GM23338 (cell line): Measurements from ENCODE around the gene MYOZ3. TPM values are rescaled to one million over a fixed set of nuclear protein-coding genes. Genes with fewer than 3 reads are reported as not detected.

Experiments used
- CREB1 ChIP-seq: fragments of 250-450 bp; sonication (Bioruptor Pico); IDR thresholded peaks from 2 replicates; pipeline ENCODE4 v1.5.0; 2020; ENCODE audit warnings: low read depth, mild to moderate bottlenecking, moderate library complexity
- CTCF ChIP-seq, 2 experiments: fragments of 200-600 bp in 1 of 2; sonication (generic) in 1 of 2; conservative IDR thresholded peaks; 2 replicates each; pipeline versions ENCODE4 v1.5.1 to v1.6.1; 2016 to 2017; ENCODE audit warnings: antibody characterized with exemption in 2 of 2, low read depth in 2 of 2, mild to moderate bottlenecking in 2 of 2, moderate library complexity in 1 of 2
- JUNB ChIP-seq: IDR thresholded peaks from one replicate; pipeline ENCODE4 v1.6.1; 2016; ENCODE audit warnings: antibody characterized with exemption; ENCODE audit not compliant: unreplicated experiment
- POLR2AphosphoS5 ChIP-seq: IDR thresholded peaks from 2 replicates; pipeline ENCODE4 v1.6.1; 2016; ENCODE audit warnings: antibody characterized with exemption, low read depth
- STAT1 ChIP-seq: IDR thresholded peaks from one replicate; pipeline ENCODE4 v1.6.1; 2016; ENCODE audit warnings: antibody characterized with exemption; ENCODE audit not compliant: unreplicated experiment
- ZNF114 ChIP-seq: fragments of 250-450 bp; sonication (Bioruptor Pico); IDR thresholded peaks from 2 replicates; pipeline ENCODE4 v1.5.0; 2020; ENCODE audit warnings: mild to moderate bottlenecking, moderate library complexity
- ZNF331 ChIP-seq: fragments of 250-450 bp; sonication (Bioruptor Pico); IDR thresholded peaks from 2 replicates; pipeline ENCODE4 v1.5.0; 2020; ENCODE audit warnings: low read depth, mild to moderate bottlenecking, moderate library complexity
- ZNF462 ChIP-seq: fragments of 250-450 bp; sonication (Bioruptor Pico); IDR thresholded peaks from 2 replicates; pipeline ENCODE4 v1.5.0; 2020; ENCODE audit warnings: mild to moderate bottlenecking, moderate library complexity
- polyA plus RNA-seq: library from polyadenylated mRNA; unstranded; fragments of >200 nt; fragmentation: Nextera tagmentation; extraction: Ambion mirVana; gene quantifications from 2 replicates; pipeline ENCODE4 v1.2.1, GENCODE V29; 2016
- total RNA-seq: library from RNA; depleted of rRNA; stranded (reverse); fragments of >200 nt; shearing (Covaris generic); gene quantifications from 2 replicates; pipeline ENCODE4 v1.2.3, GENCODE V29; 2014
- TF ChIP-seq, protein P1 (sequence below): IDR thresholded peaks from 2 replicates; pipeline ENCODE4 v1.6.1; 2016; ENCODE audit warnings: antibody characterized with exemption

The MYOZ3 gene
- total and polyA plus RNA-seq, 2 experiments from 2014 or later = 12.7 to 13.8 TPM

DNA sequence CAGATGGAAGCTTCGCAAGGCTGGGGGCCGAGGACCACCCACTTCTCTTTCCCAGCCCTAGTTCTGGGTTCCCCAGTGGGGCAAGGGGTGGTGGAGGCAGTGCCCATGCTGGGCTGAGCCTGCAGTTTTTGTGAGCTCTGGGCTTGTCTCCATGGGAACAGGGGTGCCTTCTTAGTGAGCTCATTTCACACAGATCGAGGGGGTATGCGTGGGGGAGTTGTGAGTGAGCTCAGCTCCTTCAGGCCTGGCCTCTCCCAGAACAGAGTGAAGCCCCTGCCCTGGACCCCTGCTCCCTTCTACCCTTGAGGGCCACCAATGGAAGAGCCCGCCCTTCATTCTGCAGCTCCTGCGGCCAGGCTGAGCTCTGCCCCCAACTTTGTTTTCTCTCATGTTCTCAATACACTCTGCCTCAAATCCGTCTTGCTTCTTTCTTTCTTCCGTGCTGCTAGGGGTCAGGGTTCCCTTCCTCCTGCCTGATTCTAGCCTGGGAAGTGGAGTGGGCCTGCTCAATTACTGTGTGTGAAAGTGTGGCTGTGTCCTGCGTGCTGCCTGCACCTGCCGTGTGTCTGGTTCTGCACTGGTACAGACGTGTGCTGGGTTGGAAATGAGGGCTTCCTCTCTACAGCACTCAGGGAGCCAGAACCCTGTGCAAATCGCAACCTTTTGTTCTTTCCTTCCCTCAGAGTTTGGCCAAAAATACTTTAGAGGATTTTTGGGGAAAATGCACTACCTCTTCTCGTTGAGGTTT, 9.0 kb upstream of the MYOZ3 start (continued):
- TF ChIP-seq ZNF462 (CRISPR knock-in tag) = no peak
- no peak for TF ChIP-seq CREB1 (CRISPR knock-in tag)
- no peak for TF ChIP-seq STAT1
- no peak for TF ChIP-seq ZNF114
- TF ChIP-seq, protein P1, sequence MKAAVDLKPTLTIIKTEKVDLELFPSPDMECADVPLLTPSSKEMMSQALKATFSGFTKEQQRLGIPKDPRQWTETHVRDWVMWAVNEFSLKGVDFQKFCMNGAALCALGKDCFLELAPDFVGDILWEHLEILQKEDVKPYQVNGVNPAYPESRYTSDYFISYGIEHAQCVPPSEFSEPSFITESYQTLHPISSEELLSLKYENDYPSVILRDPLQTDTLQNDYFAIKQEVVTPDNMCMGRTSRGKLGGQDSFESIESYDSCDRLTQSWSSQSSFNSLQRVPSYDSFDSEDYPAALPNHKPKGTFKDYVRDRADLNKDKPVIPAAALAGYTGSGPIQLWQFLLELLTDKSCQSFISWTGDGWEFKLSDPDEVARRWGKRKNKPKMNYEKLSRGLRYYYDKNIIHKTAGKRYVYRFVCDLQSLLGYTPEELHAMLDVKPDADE = no peak
- TF ChIP-seq POLR2AphosphoS5 = no peak
- TF ChIP-seq ZNF331 (CRISPR knock-in tag) = no peak
- TF ChIP-seq CTCF (conservative IDR thresholded peaks at IDR 0.05; ENCODE audit: low read depth in 2 of 2) = no peak
- no peak for TF ChIP-seq JUNB
